ENCODE data around the gene NHLH1. TPM values are rescaled to one million over a fixed set of nuclear protein-coding genes. Genes with fewer than 3 reads are reported as not detected.

NHLH1 gene
- total and polyA plus RNA-seq, 2 of the 13 experiments (the other 11 are each of a cell fraction or from before 2014, with no cell fraction given) = 0.11 to 0.57 TPM

- TF ChIP-seq MXD1 (CRISPR knock-in tag; IDR thresholded peaks at IDR 0.05) = peak; percentile 72
- TF ChIP-seq ZNF224 (CRISPR knock-in tag; IDR thresholded peaks at IDR 0.05) = no peak
- TF ChIP-seq ZNF350 (CRISPR knock-in tag; IDR thresholded peaks at IDR 0.05; ENCODE audit: borderline replicate concordance, low read depth) = peak; percentile 80
- TF ChIP-seq MYC (CRISPR knock-in tag; IDR thresholded peaks at IDR 0.05; ENCODE audit: borderline replicate concordance) = peak; percentile 74; the same call in 1 of the 2 replicates
- TF ChIP-seq TFDP2 (CRISPR knock-in tag; IDR thresholded peaks at IDR 0.05) = 0 out of 2 replicates have a peak, but pooled peaks have one; percentile 28
- no peak for TF ChIP-seq ZBTB2 (CRISPR knock-in tag; IDR thresholded peaks at IDR 0.05; ENCODE audit: low read depth)
- TF ChIP-seq WIZ (CRISPR knock-in tag; IDR thresholded peaks at IDR 0.05) = no peak; the same call in 1 of the 2 replicates
- peak; percentile 62; the same call in 1 of the 2 replicates for TF ChIP-seq KDM3A (CRISPR knock-in tag; IDR thresholded peaks at IDR 0.05; ENCODE audit: low read depth)
- peak; percentile 26; the same call in 1 of the 2 replicates for TF ChIP-seq ZBTB4 (CRISPR knock-in tag; IDR thresholded peaks at IDR 0.05; ENCODE audit: borderline replicate concordance)
- 0 out of 2 replicates have a peak, but pooled peaks have one; percentile 27 for TF ChIP-seq CHD2 (IDR thresholded peaks at IDR 0.05; ENCODE audit: low read depth, low read length)
- TF ChIP-seq ZBED4 (CRISPR knock-in tag; IDR thresholded peaks at IDR 0.05; ENCODE audit: borderline replicate concordance) = peak; percentile 58; the same call in 1 of the 2 replicates
- TF ChIP-seq THAP8 (CRISPR knock-in tag; IDR thresholded peaks at IDR 0.05; ENCODE audit: borderline replicate concordance) = no peak
- no peak for TF ChIP-seq SRSF9 (IDR thresholded peaks at IDR 0.05; ENCODE audit: borderline replicate concordance, insufficient read depth, low read depth, low read length, poor library complexity, severe bottlenecking)
- no peak for TF ChIP-seq SMARCC2 (IDR thresholded peaks at IDR 0.05)
- no peak for TF ChIP-seq AGO2 (optimal IDR thresholded peaks at IDR 0.05; ENCODE audit: low read depth, low read length)
- TF ChIP-seq ZNF24 (IDR thresholded peaks at IDR 0.05) = no peak
Observed at GRCh38 chr1:160342953-160343869, 23.7 kb upstream of the NHLH1 start, which contains the start of the genes COPA and NCSTN (continued).
